Measurements from ENCODE around the gene PLCXD1.
"Not testable (repeated sequence)": the region's sequence is repeated elsewhere in the genome, so short reads cannot be mapped to it uniquely, and the experiment has no call there.

The PLCXD1 gene

DNA sequence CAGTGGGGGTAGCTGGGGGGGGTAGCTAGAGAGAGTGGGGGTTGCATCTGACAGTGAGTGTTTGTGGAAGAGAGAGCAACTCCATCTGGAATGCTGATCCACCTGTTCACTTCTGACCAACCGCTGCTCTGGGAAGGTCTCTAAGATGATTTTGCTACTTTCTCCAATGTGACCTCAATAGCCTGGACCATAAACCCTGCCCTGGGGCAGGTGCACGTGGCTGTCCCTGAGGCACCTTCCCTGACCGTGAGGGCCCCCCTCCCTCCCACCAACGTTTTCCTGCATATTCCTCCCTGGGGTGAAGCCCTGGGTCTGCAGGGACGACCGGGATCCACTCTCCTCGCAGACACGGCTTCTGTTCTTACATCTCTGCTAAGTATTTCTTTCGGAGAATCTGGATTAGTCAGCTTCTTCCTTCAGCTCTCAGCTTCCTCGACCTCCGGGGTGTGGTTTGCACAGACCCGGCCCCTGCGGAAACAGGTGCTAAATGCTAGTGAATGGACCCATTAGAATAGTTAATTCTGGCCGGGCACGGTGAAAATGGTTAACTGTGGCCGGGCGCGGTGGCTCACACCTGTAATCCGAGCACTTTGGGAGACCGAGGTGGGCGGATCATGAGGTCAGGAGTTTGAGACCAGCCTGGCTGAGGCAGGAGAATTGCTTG lies 21.4 kb upstream of the PLCXD1 start:
- TF ChIP-seq, protein P1, sequence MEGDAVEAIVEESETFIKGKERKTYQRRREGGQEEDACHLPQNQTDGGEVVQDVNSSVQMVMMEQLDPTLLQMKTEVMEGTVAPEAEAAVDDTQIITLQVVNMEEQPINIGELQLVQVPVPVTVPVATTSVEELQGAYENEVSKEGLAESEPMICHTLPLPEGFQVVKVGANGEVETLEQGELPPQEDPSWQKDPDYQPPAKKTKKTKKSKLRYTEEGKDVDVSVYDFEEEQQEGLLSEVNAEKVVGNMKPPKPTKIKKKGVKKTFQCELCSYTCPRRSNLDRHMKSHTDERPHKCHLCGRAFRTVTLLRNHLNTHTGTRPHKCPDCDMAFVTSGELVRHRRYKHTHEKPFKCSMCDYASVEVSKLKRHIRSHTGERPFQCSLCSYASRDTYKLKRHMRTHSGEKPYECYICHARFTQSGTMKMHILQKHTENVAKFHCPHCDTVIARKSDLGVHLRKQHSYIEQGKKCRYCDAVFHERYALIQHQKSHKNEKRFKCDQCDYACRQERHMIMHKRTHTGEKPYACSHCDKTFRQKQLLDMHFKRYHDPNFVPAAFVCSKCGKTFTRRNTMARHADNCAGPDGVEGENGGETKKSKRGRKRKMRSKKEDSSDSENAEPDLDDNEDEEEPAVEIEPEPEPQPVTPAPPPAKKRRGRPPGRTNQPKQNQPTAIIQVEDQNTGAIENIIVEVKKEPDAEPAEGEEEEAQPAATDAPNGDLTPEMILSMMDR (IDR thresholded peaks at IDR 0.05; ENCODE audit: low read depth, low read length): no peak
- no peak overlapping the region for H3K4me3 ChIP-seq (ENCODE audit: low read depth, low read length)
- in situ Hi-C loops (cut with HindIII; ENCODE audit: low sequenced_read_pairs): no loop called here
- no peak for DNase-seq (ENCODE audit: low read depth, low spot score)

DNA sequence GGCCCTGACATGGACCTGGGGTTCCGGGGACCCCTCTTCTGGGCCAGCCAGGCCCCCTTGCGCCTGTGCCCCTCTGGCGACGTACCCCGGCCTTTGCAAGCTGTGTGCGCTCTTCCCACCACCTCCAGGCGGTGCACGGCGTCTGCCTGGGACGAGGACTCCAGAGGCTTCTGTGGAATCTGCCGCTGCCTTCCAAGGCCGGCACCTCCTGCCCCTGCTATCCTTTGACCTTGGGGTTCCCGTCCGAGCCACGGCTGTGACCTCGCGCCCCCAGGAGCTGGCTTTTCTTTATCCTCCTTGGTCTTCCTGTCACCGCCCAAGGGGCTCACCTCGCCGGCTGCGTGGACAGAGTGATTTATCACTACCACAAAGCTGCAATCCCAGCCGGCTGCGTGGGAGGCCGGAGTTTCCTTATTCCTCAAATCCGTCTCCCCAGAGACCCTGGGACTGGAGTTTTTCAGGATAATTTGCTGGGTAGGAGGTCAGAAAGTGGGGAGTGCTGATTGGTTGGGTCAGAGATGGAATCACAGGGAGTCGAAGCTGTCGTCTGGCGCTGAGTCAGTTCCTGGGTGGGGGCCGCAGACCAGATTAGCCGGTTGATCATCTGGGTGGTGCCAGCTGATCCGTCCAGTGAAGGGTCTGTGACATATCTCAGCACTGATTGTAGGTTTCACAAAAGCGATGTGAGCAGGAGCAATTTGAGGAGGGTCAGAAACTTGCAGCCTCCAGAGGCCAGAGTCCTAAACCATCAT lies 19.8 kb upstream of the PLCXD1 start:
- in situ Hi-C loops (cut with HindIII; ENCODE audit: low sequenced_read_pairs): no loop called here
- H3K4me3 ChIP-seq (ENCODE audit: low read depth, low read length): no peak overlapping the region
- DNase-seq (ENCODE audit: low read depth, low spot score): no peak
- TF ChIP-seq, protein P1 (IDR thresholded peaks at IDR 0.05; ENCODE audit: low read depth, low read length): no peak

GRCh38 chrX:261919-262352 lies 19.2 kb upstream of the PLCXD1 start:
- H3K4me3 ChIP-seq (ENCODE audit: low read depth, low read length): no peak overlapping the region
- in situ Hi-C loops (cut with HindIII; ENCODE audit: low sequenced_read_pairs): no loop called here
- TF ChIP-seq, protein P1 (IDR thresholded peaks at IDR 0.05; ENCODE audit: low read depth, low read length): no peak
- no peak for DNase-seq (ENCODE audit: low read depth, low spot score)

- TF ChIP-seq, protein P1 (IDR thresholded peaks at IDR 0.05; ENCODE audit: low read depth, low read length): no peak
- DNase-seq (ENCODE audit: low read depth, low spot score): no peak
- H3K4me3 ChIP-seq (ENCODE audit: low read depth, low read length): no peak overlapping the region
- in situ Hi-C loops (cut with HindIII; ENCODE audit: low sequenced_read_pairs): no loop called here
Measured at GRCh38 chrX:262381-262909, 18.7 kb upstream of the PLCXD1 start.

DNA sequence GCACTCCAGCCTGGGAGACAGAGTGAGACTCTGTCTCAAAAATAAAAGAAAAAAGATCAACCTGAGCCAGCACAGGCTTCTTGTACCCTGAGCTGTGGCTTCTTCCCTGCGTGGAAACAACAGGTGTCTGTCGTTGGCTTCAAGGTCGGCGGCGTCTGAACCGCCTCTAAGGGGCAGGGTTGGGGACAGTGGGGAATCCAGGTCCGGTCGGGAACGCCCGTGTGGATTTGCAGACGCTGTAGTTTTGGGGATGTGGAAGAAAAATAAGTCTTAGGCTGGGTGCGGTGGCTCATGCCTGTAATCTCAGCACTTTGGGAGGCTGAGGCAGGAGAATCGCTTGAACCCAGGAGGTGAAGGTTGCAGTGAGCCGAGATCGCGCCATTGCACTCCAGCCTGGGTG lies 17.2 kb upstream of the PLCXD1 start:
- H3K4me3 ChIP-seq (ENCODE audit: low read depth, low read length); DNase-seq (ENCODE audit: low read depth, low spot score); in situ Hi-C loops (cut with HindIII; ENCODE audit: low sequenced_read_pairs): not testable (repeated sequence)

DNA sequence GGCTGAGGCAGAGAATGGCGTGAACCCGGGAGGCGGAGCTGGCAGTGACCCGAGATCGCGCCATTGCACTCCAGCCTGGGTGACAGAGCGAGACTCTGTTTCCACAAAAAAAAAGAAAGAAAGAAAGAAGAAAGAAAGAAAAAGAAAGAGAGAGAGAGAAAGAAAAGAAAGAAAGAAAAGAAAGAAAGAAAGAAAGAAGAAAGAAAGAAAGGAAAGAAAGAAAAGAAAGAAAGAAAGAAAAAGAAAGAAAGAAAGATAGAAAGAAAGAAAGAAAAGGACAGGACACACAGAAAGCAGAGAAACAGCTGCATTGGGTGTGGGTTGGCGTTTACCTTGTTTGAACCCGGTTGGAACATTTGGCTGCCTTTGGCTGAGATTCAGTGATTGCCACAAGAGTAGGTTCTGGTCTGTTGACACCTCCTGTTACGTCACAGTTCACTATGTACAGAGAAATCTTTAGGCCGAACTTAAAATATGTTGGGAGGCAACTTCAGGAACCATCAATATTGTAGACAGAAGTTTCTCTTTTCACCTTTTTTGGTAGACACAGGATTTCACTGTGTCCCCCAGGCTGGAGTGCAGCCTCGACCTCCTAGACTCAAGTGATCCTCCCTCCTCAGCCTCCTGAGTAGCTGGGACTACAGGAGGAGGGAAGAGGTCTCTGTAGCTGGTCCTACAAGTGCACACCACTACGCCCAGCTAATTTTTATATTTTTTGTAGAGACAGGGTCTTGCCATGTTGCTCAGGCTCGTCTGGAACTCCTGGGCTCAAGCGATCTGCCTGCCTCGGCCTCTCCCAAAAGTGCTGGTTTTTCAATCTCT lies 16.3 kb upstream of the PLCXD1 start:
- in situ Hi-C loops (cut with HindIII; ENCODE audit: low sequenced_read_pairs): no loop called here

More for the DNA sequence above, 16.3 kb upstream of the PLCXD1 start:
- H3K4me3 ChIP-seq (ENCODE audit: low read depth, low read length): no peak overlapping the region
- DNase-seq (ENCODE audit: low read depth, low spot score): no peak
- TF ChIP-seq, protein P1 (IDR thresholded peaks at IDR 0.05; ENCODE audit: low read depth, low read length): no peak

Measured in astrocyte of the spinal cord (primary cell).